Astrocyte (in vitro differentiated cells and primary cell): ENCODE data around the gene PLA1A.
"Not testable (repeated sequence)": the region's sequence is repeated elsewhere in the genome, so short reads cannot be mapped to it uniquely, and the experiment has no call there.

Experiments
- CTCF ChIP-seq: IDR thresholded peaks from 2 replicates; pipeline ENCODE4 v1.5.1; 2011; ENCODE audit warnings: low read depth, mild to moderate bottlenecking, inconsistent platforms, low read length, moderate library complexity; ENCODE audit not compliant: insufficient read depth
- EZH2 ChIP-seq: IDR thresholded peaks from 2 replicates; pipeline ENCODE4 v1.6.1; 2012; ENCODE audit warnings: mild to moderate bottlenecking, low read length, inconsistent platforms; ENCODE audit not compliant: insufficient read depth

GRCh38 chr3:119563334-119563733 lies 34.4 kb upstream of the PLA1A start:
- TF ChIP-seq CTCF, EZH2: not testable (repeated sequence)
